Femur (tissue), 1 donor: ENCODE measurements around the gene ELP2.
A peak's percentile ranks its signal among the peaks of the same experiment; 100 is the strongest.
"Not testable (repeated sequence)": the region's sequence is repeated elsewhere in the genome, so short reads cannot be mapped to it uniquely, and the experiment has no call there.

Experiments
- DNase-seq: peaks from one replicate; pipeline ENCODE4 v3.0.0-alpha.2; 2017

ELP2 gene

GRCh38 chr18:36191286-36191685, 61.6 kb downstream of the ELP2 start:
- no peak for DNase-seq

GRCh38 chr18:36191711-36192110, 62.0 kb downstream of the ELP2 start:
- no peak for DNase-seq

GRCh38 chr18:36194600-36195315, 65.1 kb downstream of the ELP2 start:
- no peak for DNase-seq

GRCh38 chr18:36195427-36196122, 65.9 kb downstream of the ELP2 start:
- no peak for DNase-seq

GRCh38 chr18:36196238-36196995, 66.7 kb downstream of the ELP2 start:
- no peak for DNase-seq

GRCh38 chr18:36197511-36198166, 67.9 kb downstream of the ELP2 start:
- DNase-seq = no peak

- DNase-seq = no peak
These were observed 70.1 kb downstream of the ELP2 start for GRCh38 chr18:36199691-36200295.

GRCh38 chr18:36200354-36200771, 70.7 kb downstream of the ELP2 start:
- no peak for DNase-seq

- DNase-seq = no peak
These were observed 72.1 kb downstream of the ELP2 start for GRCh38 chr18:36201765-36202164.

- DNase-seq = no peak
These were observed 73.7 kb downstream of the ELP2 start for GRCh38 chr18:36203360-36203895.

- DNase-seq = no peak
These were observed 75.5 kb downstream of the ELP2 start for GRCh38 chr18:36205166-36205565.

GRCh38 chr18:36207303-36207702, 77.6 kb downstream of the ELP2 start:
- DNase-seq = no peak

GRCh38 chr18:36207969-36208368, 78.3 kb downstream of the ELP2 start:
- not testable (repeated sequence) for DNase-seq

- DNase-seq = no peak
These were observed 81.9 kb downstream of the ELP2 start for GRCh38 chr18:36211612-36212065.

GRCh38 chr18:36212301-36213171, 82.8 kb downstream of the ELP2 start:
- peak; percentile 45 for DNase-seq

- no peak for DNase-seq
These were observed 85.1 kb downstream of the ELP2 start for GRCh38 chr18:36214811-36215210.

GRCh38 chr18:36215577-36215976, 85.9 kb downstream of the ELP2 start:
- DNase-seq = no peak

GRCh38 chr18:36217348-36217747, 87.6 kb downstream of the ELP2 start:
- no peak for DNase-seq

- no peak for DNase-seq
These were observed 99.5 kb downstream of the ELP2 start for GRCh38 chr18:36229188-36229587.
